GM23338 (cell line): Measurements from ENCODE around the gene AGMAT.

Source experiments
- EZH2 ChIP-seq: fragments of 200-600 bp; sonication (generic); IDR thresholded peaks from one replicate; pipeline ENCODE4 v1.8.0; 2017; ENCODE audit warnings: antibody characterized with exemption, mild to moderate bottlenecking, low read depth; ENCODE audit not compliant: unreplicated experiment
- EZH2phosphoT487 ChIP-seq: fragments of 200-600 bp; sonication (generic); IDR thresholded peaks from one replicate; pipeline ENCODE4 v1.8.1; 2018; ENCODE audit warnings: antibody characterized with exemption; ENCODE audit not compliant: unreplicated experiment
- JUNB ChIP-seq: IDR thresholded peaks from one replicate; pipeline ENCODE4 v1.6.1; 2016; ENCODE audit warnings: antibody characterized with exemption; ENCODE audit not compliant: unreplicated experiment
- POLR2AphosphoS5 ChIP-seq: IDR thresholded peaks from 2 replicates; pipeline ENCODE4 v1.6.1; 2016; ENCODE audit warnings: antibody characterized with exemption, low read depth
- ZNF114 ChIP-seq: fragments of 250-450 bp; sonication (Bioruptor Pico); IDR thresholded peaks from 2 replicates; pipeline ENCODE4 v1.5.0; 2020; ENCODE audit warnings: mild to moderate bottlenecking, moderate library complexity
- TF ChIP-seq, protein P1 (sequence below), 2 experiments: fragments of 200-600 bp in 1 of 2; sonication (generic) in 1 of 2; conservative IDR thresholded peaks; 2 replicates each; pipeline versions ENCODE4 v1.5.1 to v1.6.1; 2016 to 2017; ENCODE audit warnings: antibody characterized with exemption in 2 of 2, low read depth in 2 of 2, mild to moderate bottlenecking in 2 of 2, moderate library complexity in 1 of 2
- TF ChIP-seq, protein P2 (sequence below): IDR thresholded peaks from one replicate; pipeline ENCODE4 v1.6.1; 2018; ENCODE audit warnings: antibody characterized with exemption; ENCODE audit not compliant: unreplicated experiment
- TF ChIP-seq, protein P3 (sequence below): IDR thresholded peaks from 2 replicates; pipeline ENCODE4 v1.6.1; 2016; ENCODE audit warnings: antibody characterized with exemption

DNA sequence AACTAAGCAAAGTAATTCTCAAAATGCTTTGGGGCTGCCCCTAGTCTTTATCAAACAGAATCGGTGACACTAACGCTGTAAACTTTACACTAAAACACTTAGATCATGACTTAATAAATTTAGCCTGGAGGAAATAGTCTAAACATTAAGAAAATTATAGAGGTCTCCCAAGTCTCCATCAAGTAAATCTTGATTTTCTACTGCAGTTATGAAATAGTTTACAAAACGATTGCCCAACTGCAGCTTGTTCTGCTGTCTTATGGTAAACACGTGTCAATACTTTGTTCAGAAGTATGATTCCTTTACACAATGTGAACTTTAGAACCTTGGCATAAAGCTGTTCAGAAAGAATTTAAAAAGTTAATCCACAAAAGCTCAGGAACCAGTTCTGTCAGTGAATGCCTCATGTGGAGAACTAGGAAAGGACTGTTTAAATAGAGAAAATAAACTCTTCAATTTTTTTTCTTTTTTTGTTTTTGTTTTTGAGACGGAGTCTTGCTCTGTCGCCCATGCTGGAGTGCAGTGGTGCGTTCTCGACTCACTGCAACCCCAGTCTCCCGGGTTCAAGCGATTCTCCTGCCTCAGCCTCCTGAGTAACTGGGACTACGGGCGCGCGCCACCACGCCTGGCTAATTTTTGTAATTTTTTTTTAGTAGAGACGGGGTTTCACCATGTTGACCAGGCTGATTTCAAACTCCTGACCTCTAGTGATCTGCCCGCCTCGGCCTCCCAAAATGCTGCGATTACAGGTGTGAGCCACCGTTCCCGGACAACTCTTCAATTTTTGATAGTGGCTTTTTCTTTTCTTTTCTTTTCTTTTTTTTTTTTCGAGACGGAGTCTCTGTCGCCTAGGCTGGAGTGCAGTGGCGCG lies 34.0 kb upstream of the AGMAT start:
- TF ChIP-seq, protein P1, sequence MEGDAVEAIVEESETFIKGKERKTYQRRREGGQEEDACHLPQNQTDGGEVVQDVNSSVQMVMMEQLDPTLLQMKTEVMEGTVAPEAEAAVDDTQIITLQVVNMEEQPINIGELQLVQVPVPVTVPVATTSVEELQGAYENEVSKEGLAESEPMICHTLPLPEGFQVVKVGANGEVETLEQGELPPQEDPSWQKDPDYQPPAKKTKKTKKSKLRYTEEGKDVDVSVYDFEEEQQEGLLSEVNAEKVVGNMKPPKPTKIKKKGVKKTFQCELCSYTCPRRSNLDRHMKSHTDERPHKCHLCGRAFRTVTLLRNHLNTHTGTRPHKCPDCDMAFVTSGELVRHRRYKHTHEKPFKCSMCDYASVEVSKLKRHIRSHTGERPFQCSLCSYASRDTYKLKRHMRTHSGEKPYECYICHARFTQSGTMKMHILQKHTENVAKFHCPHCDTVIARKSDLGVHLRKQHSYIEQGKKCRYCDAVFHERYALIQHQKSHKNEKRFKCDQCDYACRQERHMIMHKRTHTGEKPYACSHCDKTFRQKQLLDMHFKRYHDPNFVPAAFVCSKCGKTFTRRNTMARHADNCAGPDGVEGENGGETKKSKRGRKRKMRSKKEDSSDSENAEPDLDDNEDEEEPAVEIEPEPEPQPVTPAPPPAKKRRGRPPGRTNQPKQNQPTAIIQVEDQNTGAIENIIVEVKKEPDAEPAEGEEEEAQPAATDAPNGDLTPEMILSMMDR (conservative IDR thresholded peaks at IDR 0.05; ENCODE audit: low read depth in 2 of 2), result no peak
- no peak for TF ChIP-seq EZH2
- TF ChIP-seq POLR2AphosphoS5, result no peak
- TF ChIP-seq ZNF114 (CRISPR knock-in tag), result no peak
- TF ChIP-seq, protein P2, sequence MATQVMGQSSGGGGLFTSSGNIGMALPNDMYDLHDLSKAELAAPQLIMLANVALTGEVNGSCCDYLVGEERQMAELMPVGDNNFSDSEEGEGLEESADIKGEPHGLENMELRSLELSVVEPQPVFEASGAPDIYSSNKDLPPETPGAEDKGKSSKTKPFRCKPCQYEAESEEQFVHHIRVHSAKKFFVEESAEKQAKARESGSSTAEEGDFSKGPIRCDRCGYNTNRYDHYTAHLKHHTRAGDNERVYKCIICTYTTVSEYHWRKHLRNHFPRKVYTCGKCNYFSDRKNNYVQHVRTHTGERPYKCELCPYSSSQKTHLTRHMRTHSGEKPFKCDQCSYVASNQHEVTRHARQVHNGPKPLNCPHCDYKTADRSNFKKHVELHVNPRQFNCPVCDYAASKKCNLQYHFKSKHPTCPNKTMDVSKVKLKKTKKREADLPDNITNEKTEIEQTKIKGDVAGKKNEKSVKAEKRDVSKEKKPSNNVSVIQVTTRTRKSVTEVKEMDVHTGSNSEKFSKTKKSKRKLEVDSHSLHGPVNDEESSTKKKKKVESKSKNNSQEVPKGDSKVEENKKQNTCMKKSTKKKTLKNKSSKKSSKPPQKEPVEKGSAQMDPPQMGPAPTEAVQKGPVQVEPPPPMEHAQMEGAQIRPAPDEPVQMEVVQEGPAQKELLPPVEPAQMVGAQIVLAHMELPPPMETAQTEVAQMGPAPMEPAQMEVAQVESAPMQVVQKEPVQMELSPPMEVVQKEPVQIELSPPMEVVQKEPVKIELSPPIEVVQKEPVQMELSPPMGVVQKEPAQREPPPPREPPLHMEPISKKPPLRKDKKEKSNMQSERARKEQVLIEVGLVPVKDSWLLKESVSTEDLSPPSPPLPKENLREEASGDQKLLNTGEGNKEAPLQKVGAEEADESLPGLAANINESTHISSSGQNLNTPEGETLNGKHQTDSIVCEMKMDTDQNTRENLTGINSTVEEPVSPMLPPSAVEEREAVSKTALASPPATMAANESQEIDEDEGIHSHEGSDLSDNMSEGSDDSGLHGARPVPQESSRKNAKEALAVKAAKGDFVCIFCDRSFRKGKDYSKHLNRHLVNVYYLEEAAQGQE, result no peak
- no peak for TF ChIP-seq EZH2phosphoT487
- TF ChIP-seq, protein P3, sequence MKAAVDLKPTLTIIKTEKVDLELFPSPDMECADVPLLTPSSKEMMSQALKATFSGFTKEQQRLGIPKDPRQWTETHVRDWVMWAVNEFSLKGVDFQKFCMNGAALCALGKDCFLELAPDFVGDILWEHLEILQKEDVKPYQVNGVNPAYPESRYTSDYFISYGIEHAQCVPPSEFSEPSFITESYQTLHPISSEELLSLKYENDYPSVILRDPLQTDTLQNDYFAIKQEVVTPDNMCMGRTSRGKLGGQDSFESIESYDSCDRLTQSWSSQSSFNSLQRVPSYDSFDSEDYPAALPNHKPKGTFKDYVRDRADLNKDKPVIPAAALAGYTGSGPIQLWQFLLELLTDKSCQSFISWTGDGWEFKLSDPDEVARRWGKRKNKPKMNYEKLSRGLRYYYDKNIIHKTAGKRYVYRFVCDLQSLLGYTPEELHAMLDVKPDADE, result no peak
- no peak for TF ChIP-seq JUNB
